ENCODE measurements around the gene SDR9C7.
"Not testable (repeated sequence)": the region's sequence is repeated elsewhere in the genome, so short reads cannot be mapped to it uniquely, and the experiment has no call there.

The SDR9C7 gene

GRCh38 chr12:56884421-56884820 lies 49.8 kb downstream of the SDR9C7 start:
- no peak for DNase-seq (ENCODE audit: extremely low spot score)
- no peak for TF ChIP-seq CTCF (IDR thresholded peaks at IDR 0.05; ENCODE audit: control extremely low read depth, extremely low read depth, low read depth, missing control alignments)
- POLR2A ChIA-PET: no interaction called here
- CTCF ChIA-PET: no interaction called here

- CTCF ChIA-PET: interaction anchor here (1.2 kb wide), 1 partner anchor 309 kb away, joined by 3 read pairs; no protein-coding TSS in a partner anchor
- POLR2A ChIA-PET; DNase-seq (ENCODE audit: extremely low spot score): not testable (repeated sequence)
Observed at GRCh38 chr12:56882407-56882806, 51.8 kb downstream of the SDR9C7 start.

DNA sequence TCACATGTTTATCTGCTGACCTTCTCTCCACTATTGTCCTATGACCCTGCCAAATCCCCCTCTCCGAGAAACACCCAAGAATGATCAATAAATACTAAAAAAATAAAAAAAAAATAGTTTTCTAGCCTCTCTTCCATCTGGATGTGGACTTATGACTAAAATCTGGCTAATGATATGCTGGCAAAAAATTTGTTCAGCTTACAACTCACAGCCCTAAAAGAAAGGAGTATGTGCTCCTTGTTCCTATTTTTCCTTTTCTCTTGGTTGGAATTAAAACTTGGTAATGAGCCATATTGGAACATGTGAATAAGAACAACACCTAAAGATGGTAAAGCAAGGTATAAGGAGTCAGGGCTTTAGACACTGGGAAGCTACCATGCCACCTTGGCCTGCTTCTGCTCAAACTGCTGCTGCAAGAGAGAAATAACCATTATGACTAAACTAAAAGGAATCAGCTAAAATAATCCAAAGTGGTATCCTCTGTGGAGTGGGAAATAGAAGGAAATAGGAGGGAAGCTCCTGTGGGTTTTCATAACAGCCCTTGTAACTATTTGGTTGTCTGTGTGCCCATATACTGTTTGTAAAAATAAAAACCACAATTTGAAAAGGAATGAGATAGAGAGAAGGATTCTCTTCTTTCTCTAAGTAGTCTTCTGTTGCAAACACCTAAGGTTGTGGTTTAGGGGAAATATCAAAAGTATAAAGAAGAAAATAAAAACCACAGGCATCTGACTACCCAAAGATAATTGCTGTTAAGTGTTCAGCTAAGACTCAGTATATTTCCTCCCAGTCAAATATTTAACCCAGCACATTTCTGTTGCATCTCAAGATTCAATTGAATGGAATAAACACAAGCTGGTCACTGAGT lies 53.8 kb downstream of the SDR9C7 start:
- POLR2A ChIA-PET: no interaction called here
- CTCF ChIA-PET: no interaction called here
- DNase-seq (ENCODE audit: extremely low spot score): no peak
- TF ChIP-seq CTCF (IDR thresholded peaks at IDR 0.05; ENCODE audit: control extremely low read depth, extremely low read depth, low read depth, missing control alignments): no peak

DNA sequence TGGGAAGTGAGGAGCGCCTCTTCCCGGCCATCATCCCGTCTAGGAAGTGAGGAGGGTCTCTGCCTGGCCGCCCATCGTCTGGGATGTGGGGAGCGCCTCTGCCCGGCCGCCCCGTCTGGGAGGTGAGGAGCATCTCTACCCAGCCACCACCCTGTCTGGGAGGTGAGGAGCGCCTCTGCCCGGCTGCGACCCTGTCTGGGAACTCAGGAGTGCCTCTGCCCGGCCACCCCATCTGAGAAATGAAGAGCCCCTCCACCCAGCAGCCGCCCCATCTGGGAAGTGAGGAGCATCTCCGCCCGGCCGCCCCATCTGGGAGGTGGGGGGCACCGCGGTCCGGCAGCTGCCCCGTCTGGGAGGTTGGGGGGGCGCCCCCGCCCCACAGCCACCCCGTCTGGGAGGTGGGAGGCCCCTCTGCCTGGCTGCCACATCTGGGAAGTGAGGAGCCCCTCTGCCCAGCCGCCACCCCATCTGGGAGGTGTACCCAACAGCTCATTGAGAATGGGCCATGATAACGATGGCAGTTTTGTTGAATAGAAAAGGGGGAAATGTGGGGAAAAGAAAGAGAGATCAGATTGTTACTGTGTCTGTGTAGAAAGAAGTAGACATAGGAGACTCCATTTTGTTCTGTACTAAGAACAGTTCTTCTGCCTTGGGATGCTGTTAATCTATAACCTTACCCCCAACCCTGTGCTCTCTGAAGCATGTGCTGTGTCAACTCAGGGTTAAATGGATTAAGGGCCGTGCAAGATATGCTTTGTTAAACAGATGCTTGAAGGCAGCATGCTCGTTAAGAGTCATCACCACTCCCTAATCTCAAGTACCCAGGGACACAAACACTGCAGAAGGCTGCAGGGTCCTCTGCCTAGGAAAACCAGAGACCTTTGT lies 54.7 kb downstream of the SDR9C7 start:
- DNase-seq (ENCODE audit: extremely low spot score); POLR2A ChIA-PET; CTCF ChIA-PET: not testable (repeated sequence)

GRCh38 chr12:56878010-56878339 lies 56.2 kb downstream of the SDR9C7 start:
- ChIA-PET POLR2A (no interaction called here), CTCF (interaction anchor here (0.9 kb wide), 1 partner anchor 9 kb away, joined by 3 read pairs; no protein-coding TSS in a partner anchor)
- no peak for TF ChIP-seq CTCF (IDR thresholded peaks at IDR 0.05; ENCODE audit: control extremely low read depth, extremely low read depth, low read depth, missing control alignments)
- no peak for DNase-seq (ENCODE audit: extremely low spot score)

DNA sequence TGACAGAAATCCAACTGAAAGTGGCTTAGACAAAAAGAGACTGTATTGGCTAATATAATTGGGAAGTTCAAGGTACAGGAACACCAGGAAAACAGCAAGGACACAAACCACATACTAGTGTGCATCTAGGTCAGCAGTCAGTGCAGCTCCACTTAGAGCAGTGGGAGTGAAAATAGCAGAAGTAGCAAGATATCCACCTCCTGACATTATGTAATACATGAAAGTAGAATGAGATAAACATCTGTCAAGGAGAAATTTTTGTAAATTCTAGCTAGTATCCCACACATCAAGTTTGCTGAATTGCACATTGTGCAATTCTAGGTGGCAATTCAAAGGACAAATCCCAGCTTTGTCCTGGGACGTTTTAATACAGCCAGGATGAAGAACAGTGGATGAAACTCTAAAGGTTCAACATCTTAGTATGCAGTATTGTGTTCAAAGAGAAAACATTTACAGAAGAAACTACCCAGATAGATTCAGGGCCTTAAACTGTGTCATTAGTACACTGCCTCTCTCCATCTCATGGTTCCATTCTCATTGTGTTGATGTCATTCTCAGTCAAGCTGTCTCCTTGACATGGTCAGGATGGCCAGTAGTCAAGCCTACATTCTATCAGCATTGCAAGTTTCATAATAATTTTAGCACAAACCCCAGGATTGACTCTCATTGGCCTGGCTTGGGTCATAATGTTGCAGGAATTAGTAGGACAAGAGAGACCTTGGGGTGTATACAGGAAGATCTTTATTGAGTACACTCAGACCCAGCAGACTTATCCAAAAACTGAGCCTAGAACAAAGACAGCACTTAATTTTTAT lies 56.8 kb downstream of the SDR9C7 start:
- POLR2A ChIA-PET: no interaction called here

More for the DNA sequence above, 56.8 kb downstream of the SDR9C7 start:
- CTCF ChIA-PET: interaction anchor here (0.9 kb wide), 1 partner anchor 8 kb away, joined by 3 read pairs; no protein-coding TSS in a partner anchor
- no peak for TF ChIP-seq CTCF (IDR thresholded peaks at IDR 0.05; ENCODE audit: control extremely low read depth, extremely low read depth, low read depth, missing control alignments)
- no peak for DNase-seq (ENCODE audit: extremely low spot score)
